Dendritic cell treated with granulocyte-macrophage colony-stimulating factor and Interleukin-4, amounts not matched to agents 40 ng/mL and 50 ng/mL, for 4 days (primary cell): ENCODE measurements around the gene CSK.

Experiments
- H3K27ac Mint-ChIP-seq: one replicate; pipeline ENCODE4 v1.8.0; 2022; ENCODE audit warnings: mild to moderate bottlenecking, mixed read lengths
- H3K27me3 Mint-ChIP-seq: one replicate; pipeline ENCODE4 v1.8.0; 2022; ENCODE audit warnings: mild to moderate bottlenecking, mixed read lengths
- H3K36me3 Mint-ChIP-seq: one replicate; pipeline ENCODE4 v1.8.0; 2022; ENCODE audit warnings: low read depth, mixed read lengths
- H3K4me1 Mint-ChIP-seq: one replicate; pipeline ENCODE4 v1.8.0; 2022; ENCODE audit warnings: low read depth, mixed read lengths
- H3K4me3 Mint-ChIP-seq: one replicate; pipeline ENCODE4 v1.8.0; 2022; ENCODE audit warnings: mild to moderate bottlenecking, moderate library complexity, mixed read lengths
- H3K9me3 Mint-ChIP-seq: one replicate; pipeline ENCODE4 v1.8.0; 2022; ENCODE audit warnings: mixed read lengths
- intact Hi-C: fragments of 100-400 bp; cut with micrococcal nuclease; formaldehyde crosslinking; loops from one replicate; pipeline ENCODE4 v1.15.0; 2022

Gene CSK

GRCh38 chr15:74795966-74796625 lies 14.2 kb downstream of the CSK start:
- intact Hi-C loops = no loop called here
- Mint-ChIP-seq H3K4me1 (peaks cover 85% of the 10 kb centered on the region), H3K4me3 (no peak overlapping the region), H3K9me3 (no peaks in the 10 kb centered on the region), H3K27me3 (no peaks in the 10 kb centered on the region), H3K36me3 (peaks cover 91% of the 10 kb centered on the region), H3K27ac (peak overlapping the region; percentile 73)

- Mint-ChIP-seq H3K27ac (peak overlapping the region; percentile 77), H3K4me3 (no peak overlapping the region), H3K36me3 (peaks cover 92% of the 10 kb centered on the region), H3K27me3 (no peaks in the 10 kb centered on the region), H3K4me1 (peaks cover 60% of the 10 kb centered on the region), H3K9me3 (no peaks in the 10 kb centered on the region)
- intact Hi-C loops = no loop called here
Measured at GRCh38 chr15:74798388-74799254, 16.7 kb downstream of the CSK start.

- Mint-ChIP-seq H3K36me3 (peaks cover 97% of the 10 kb centered on the region), H3K27me3 (no peaks in the 10 kb centered on the region), H3K4me3 (no peak overlapping the region), H3K9me3 (no peaks in the 10 kb centered on the region), H3K4me1 (peaks cover 62% of the 10 kb centered on the region), H3K27ac (peak overlapping the region; percentile 77)
- intact Hi-C loops = no loop called here
Measured at GRCh38 chr15:74799255-74799855, 17.5 kb downstream of the CSK start.

GRCh38 chr15:74799856-74800558 lies 18.1 kb downstream of the CSK start:
- H3K27ac Mint-ChIP-seq = peak overlapping the region; percentile 77
- intact Hi-C loops = loop anchor here (1.0 to 2.0 kb wide), 2 partner anchors 13 to 29 kb away; no protein-coding TSS in a partner anchor
- H3K4me3 Mint-ChIP-seq = no peak overlapping the region
- H3K27me3 Mint-ChIP-seq = no peaks in the 10 kb centered on the region
- peaks cover 56% of the 10 kb centered on the region for H3K4me1 Mint-ChIP-seq
- no peaks in the 10 kb centered on the region for H3K9me3 Mint-ChIP-seq
- H3K36me3 Mint-ChIP-seq = peaks cover 97% of the 10 kb centered on the region

- Mint-ChIP-seq H3K9me3 (no peaks in the 10 kb centered on the region), H3K27ac (peak overlapping the region; percentile 77), H3K36me3 (peaks cover 92% of the 10 kb centered on the region), H3K27me3 (no peaks in the 10 kb centered on the region), H3K4me3 (no peak overlapping the region), H3K4me1 (peaks cover 50% of the 10 kb centered on the region)
- intact Hi-C loops = loop anchor here (1.0 to 2.0 kb wide), 2 partner anchors 14 to 29 kb away; no protein-coding TSS in a partner anchor
Measured at GRCh38 chr15:74800559-74801094, 18.7 kb downstream of the CSK start.

- Mint-ChIP-seq H3K27ac (peak overlapping the region; percentile 77), H3K4me3 (no peak overlapping the region), H3K36me3 (peaks cover 84% of the 10 kb centered on the region), H3K27me3 (peaks cover 2% of the 10 kb centered on the region), H3K4me1 (peaks cover 44% of the 10 kb centered on the region), H3K9me3 (no peaks in the 10 kb centered on the region)
- intact Hi-C loops = loop anchor here (2.0 kb wide), 1 partner anchor 15 kb away; no protein-coding TSS in a partner anchor
Measured at GRCh38 chr15:74801311-74801997, 19.6 kb downstream of the CSK start.

GRCh38 chr15:74802290-74802689 lies 20.4 kb downstream of the CSK start:
- Mint-ChIP-seq H3K9me3 (no peaks in the 10 kb centered on the region), H3K27ac (no peak overlapping the region), H3K36me3 (peaks cover 79% of the 10 kb centered on the region), H3K4me3 (no peak overlapping the region), H3K27me3 (peaks cover 2% of the 10 kb centered on the region), H3K4me1 (peaks cover 43% of the 10 kb centered on the region)
- intact Hi-C loops = no loop called here

GRCh38 chr15:74802862-74803447 lies 21.1 kb downstream of the CSK start:
- H3K4me3 Mint-ChIP-seq = no peak overlapping the region
- H3K36me3 Mint-ChIP-seq = peaks cover 72% of the 10 kb centered on the region
- no peaks in the 10 kb centered on the region for H3K9me3 Mint-ChIP-seq
- H3K4me1 Mint-ChIP-seq = peaks cover 37% of the 10 kb centered on the region
- H3K27ac Mint-ChIP-seq = no peak overlapping the region
- peaks cover 2% of the 10 kb centered on the region for H3K27me3 Mint-ChIP-seq
- intact Hi-C loops = no loop called here

GRCh38 chr15:74804935-74805334 lies 23.1 kb downstream of the CSK start:
- Mint-ChIP-seq H3K36me3 (peaks cover 52% of the 10 kb centered on the region), H3K27ac (no peak overlapping the region), H3K4me1 (peaks cover 17% of the 10 kb centered on the region), H3K9me3 (no peaks in the 10 kb centered on the region), H3K27me3 (peaks cover 8% of the 10 kb centered on the region), H3K4me3 (no peak overlapping the region)
- intact Hi-C loops = no loop called here

- peaks cover 10% of the 10 kb centered on the region for H3K4me1 Mint-ChIP-seq
- H3K27me3 Mint-ChIP-seq = peaks cover 8% of the 10 kb centered on the region
- no peak overlapping the region for H3K4me3 Mint-ChIP-seq
- H3K27ac Mint-ChIP-seq = no peak overlapping the region
- no peaks in the 10 kb centered on the region for H3K9me3 Mint-ChIP-seq
- intact Hi-C loops = no loop called here
- H3K36me3 Mint-ChIP-seq = peaks cover 29% of the 10 kb centered on the region
Measured at GRCh38 chr15:74807282-74807681, 25.4 kb downstream of the CSK start.

- intact Hi-C loops = no loop called here
- Mint-ChIP-seq H3K27ac (no peak overlapping the region), H3K4me1 (peaks cover 10% of the 10 kb centered on the region), H3K9me3 (no peaks in the 10 kb centered on the region), H3K36me3 (peaks cover 19% of the 10 kb centered on the region), H3K4me3 (no peak overlapping the region), H3K27me3 (peaks cover 11% of the 10 kb centered on the region)
Measured at GRCh38 chr15:74808078-74808839, 26.4 kb downstream of the CSK start.

- intact Hi-C loops = no loop called here
- peaks cover 10% of the 10 kb centered on the region for H3K4me1 Mint-ChIP-seq
- H3K9me3 Mint-ChIP-seq = no peaks in the 10 kb centered on the region
- no peak overlapping the region for H3K4me3 Mint-ChIP-seq
- H3K27me3 Mint-ChIP-seq = peaks cover 12% of the 10 kb centered on the region
- H3K36me3 Mint-ChIP-seq = peaks cover 13% of the 10 kb centered on the region
- no peak overlapping the region for H3K27ac Mint-ChIP-seq
Measured at GRCh38 chr15:74808840-74809229, 27.0 kb downstream of the CSK start.
